Muscle of back (tissue), 13 donors: Measurements from ENCODE around the gene BAAT. TPM values are rescaled to one million over a fixed set of nuclear protein-coding genes. Genes with fewer than 3 reads are reported as not detected.
"Not testable (repeated sequence)": the region's sequence is repeated elsewhere in the genome, so short reads cannot be mapped to it uniquely, and the experiment has no call there.

Experiments
- DNase-seq, 3 donors: peaks; one replicate each; pipeline versions ENCODE4 v3.0.0 to v3.0.0-alpha.2; 2013
- long read RNA-seq, 9 donors: transcript quantifications; one replicate each; lab custom pipeline, GENCODE V29; 2026
- polyA plus RNA-seq, 10 donors: library from polyadenylated mRNA; unstranded; fragments of 120-200 nt; gene quantifications; one replicate each; pipeline ENCODE4 v1.2.1, GENCODE V29; 2013; ENCODE audit not compliant: insufficient read length in 10 of 10

The BAAT gene
- 1 to 10 TPM in 4 of 10 donors, under 1 TPM in 6; 0.44 to 1.4 (median 0.76) TPM for polyA plus RNA-seq
- long read RNA-seq, donor 1 = 0 reads
- long read RNA-seq, donor 2 = 0 reads
- long read RNA-seq, donor 3 = 0 reads
- long read RNA-seq, donor 4 = 0 reads
- long read RNA-seq, donor 5 = 0 reads
- long read RNA-seq, donor 6 = 0 reads
- long read RNA-seq, donor 7 = 0 reads
- long read RNA-seq, donor 8 = 0 reads
- long read RNA-seq, donor 9 = 0 reads

GRCh38 chr9:101384873-101385536 lies at the start of gene BAAT:
TSS of gene BAAT (minus strand) at chr9:101385006. CDS start at chr9:101371404, 13,602 bp downstream.
- DNase-seq = not testable (repeated sequence)

- no peak for DNase-seq
These were observed 48.4 kb upstream of the BAAT start for GRCh38 chr9:101433229-101433628.

- no peak for DNase-seq
These were observed 47.9 kb upstream of the BAAT start for GRCh38 chr9:101432740-101433139.

GRCh38 chr9:101432171-101432570 lies 47.4 kb upstream of the BAAT start:
- no peak for DNase-seq

- no peak for DNase-seq
These were observed 44.9 kb upstream of the BAAT start for GRCh38 chr9:101429736-101430135.

GRCh38 chr9:101428909-101429308 lies 44.1 kb upstream of the BAAT start:
- no peak for DNase-seq

- no peak for DNase-seq
These were observed 43.3 kb upstream of the BAAT start for GRCh38 chr9:101427957-101428655.

GRCh38 chr9:101427358-101427757 lies 42.6 kb upstream of the BAAT start:
- DNase-seq = no peak

- DNase-seq = no peak
These were observed 36.9 kb upstream of the BAAT start for GRCh38 chr9:101421653-101422065.

GRCh38 chr9:101419863-101420262 lies 35.1 kb upstream of the BAAT start:
- DNase-seq = no peak

GRCh38 chr9:101418518-101419430 lies 34.0 kb upstream of the BAAT start:
- peak in 1 of 3 donors; percentile 12 for DNase-seq

- no peak for DNase-seq
These were observed 33.2 kb upstream of the BAAT start for GRCh38 chr9:101417977-101418376.

GRCh38 chr9:101417389-101417788 lies 32.6 kb upstream of the BAAT start:
- DNase-seq = no peak

GRCh38 chr9:101415578-101415977 lies 30.8 kb upstream of the BAAT start:
- no peak for DNase-seq

GRCh38 chr9:101414839-101415238 lies 30.0 kb upstream of the BAAT start:
- DNase-seq = no peak

- no peak for DNase-seq
These were observed 24.3 kb upstream of the BAAT start for GRCh38 chr9:101409079-101409477.

GRCh38 chr9:101408374-101409078 lies 23.7 kb upstream of the BAAT start:
- DNase-seq = no peak

GRCh38 chr9:101403516-101404285 lies 18.9 kb upstream of the BAAT start:
- DNase-seq = no peak

- DNase-seq = peak in 2 of 3 donors; percentile 7 to 42
These were observed 15.3 kb upstream of the BAAT start for GRCh38 chr9:101400120-101400519.

GRCh38 chr9:101399643-101399970 lies 14.8 kb upstream of the BAAT start:
- no peak for DNase-seq
